ENCODE measurements around the gene ATP2C2.
"Not testable (repeated sequence)": the region's sequence is repeated elsewhere in the genome, so short reads cannot be mapped to it uniquely, and the experiment has no call there.

ATP2C2 gene

GRCh38 chr16:84421081-84421937 is 53.0 kb downstream of the ATP2C2 start:
- DNase-seq (ENCODE audit: low spot score) = no peak

GRCh38 chr16:84421938-84422220 is 53.5 kb downstream of the ATP2C2 start:
- DNase-seq (ENCODE audit: low spot score) = no peak

- peak; percentile 61 for DNase-seq (ENCODE audit: low spot score)
Observed at GRCh38 chr16:84423416-84423837, 55.1 kb downstream of the ATP2C2 start.

- no peak for DNase-seq (ENCODE audit: low spot score)
Observed at GRCh38 chr16:84425696-84426095, 57.4 kb downstream of the ATP2C2 start.

GRCh38 chr16:84426804-84427203 is 58.5 kb downstream of the ATP2C2 start:
- DNase-seq (ENCODE audit: low spot score) = no peak

- no peak for DNase-seq (ENCODE audit: low spot score)
Observed at GRCh38 chr16:84427553-84427952, 59.2 kb downstream of the ATP2C2 start.

- DNase-seq (ENCODE audit: low spot score) = no peak
Observed at GRCh38 chr16:84430860-84431259, 62.5 kb downstream of the ATP2C2 start.

GRCh38 chr16:84434800-84435199 is 66.5 kb downstream of the ATP2C2 start:
- DNase-seq (ENCODE audit: low spot score) = no peak

- DNase-seq (ENCODE audit: low spot score) = no peak
Observed at GRCh38 chr16:84436196-84436595, 67.9 kb downstream of the ATP2C2 start.

- DNase-seq (ENCODE audit: low spot score) = no peak
Observed at GRCh38 chr16:84438971-84439696, 70.8 kb downstream of the ATP2C2 start.

GRCh38 chr16:84442416-84443145 is 74.2 kb downstream of the ATP2C2 start:
- DNase-seq (ENCODE audit: low spot score) = no peak

- DNase-seq (ENCODE audit: low spot score) = no peak
Observed at GRCh38 chr16:84443166-84443802, 74.9 kb downstream of the ATP2C2 start.

- no peak for DNase-seq (ENCODE audit: low spot score)
Observed at GRCh38 chr16:84444476-84444875, 76.1 kb downstream of the ATP2C2 start.

GRCh38 chr16:84446084-84446483 is 77.7 kb downstream of the ATP2C2 start:
- DNase-seq (ENCODE audit: low spot score) = no peak

GRCh38 chr16:84446596-84447392 is 78.5 kb downstream of the ATP2C2 start:
- DNase-seq (ENCODE audit: low spot score) = no peak

GRCh38 chr16:84448444-84448843 is 80.1 kb downstream of the ATP2C2 start:
- DNase-seq (ENCODE audit: low spot score) = no peak

- no peak for DNase-seq (ENCODE audit: low spot score)
Observed at GRCh38 chr16:84449156-84450140, 81.1 kb downstream of the ATP2C2 start.

- DNase-seq (ENCODE audit: low spot score) = no peak
Observed at GRCh38 chr16:84450176-84450865, 82.0 kb downstream of the ATP2C2 start.

- not testable (repeated sequence) for DNase-seq (ENCODE audit: low spot score)
Observed at GRCh38 chr16:84451010-84451676, 82.8 kb downstream of the ATP2C2 start.

All from AG08396 (cell line).